Activated naive CD8-positive, alpha-beta T cell (primary cell): ENCODE data around the gene FAM76A.
A peak's percentile ranks its signal among the peaks of the same experiment; 100 is the strongest.
"Not testable (repeated sequence)": the region's sequence is repeated elsewhere in the genome, so short reads cannot be mapped to it uniquely, and the experiment has no call there.

Experiments
- H3K27ac Mint-ChIP-seq: one replicate; pipeline ENCODE4 v1.8.0; 2021; ENCODE audit warnings: mixed read lengths
- H3K27me3 Mint-ChIP-seq: one replicate; pipeline ENCODE4 v1.8.0; 2021; ENCODE audit warnings: mixed read lengths
- H3K36me3 Mint-ChIP-seq: one replicate; pipeline ENCODE4 v1.8.0; 2021; ENCODE audit warnings: mixed read lengths
- H3K4me1 Mint-ChIP-seq: one replicate; pipeline ENCODE4 v1.8.0; 2021; ENCODE audit warnings: low read depth, mixed read lengths
- H3K4me3 Mint-ChIP-seq: one replicate; pipeline ENCODE4 v1.8.0; 2021; ENCODE audit warnings: mild to moderate bottlenecking, mixed read lengths
- H3K9me3 Mint-ChIP-seq: one replicate; pipeline ENCODE4 v1.8.0; 2021; ENCODE audit warnings: low read depth, mixed read lengths

FAM76A gene

DNA sequence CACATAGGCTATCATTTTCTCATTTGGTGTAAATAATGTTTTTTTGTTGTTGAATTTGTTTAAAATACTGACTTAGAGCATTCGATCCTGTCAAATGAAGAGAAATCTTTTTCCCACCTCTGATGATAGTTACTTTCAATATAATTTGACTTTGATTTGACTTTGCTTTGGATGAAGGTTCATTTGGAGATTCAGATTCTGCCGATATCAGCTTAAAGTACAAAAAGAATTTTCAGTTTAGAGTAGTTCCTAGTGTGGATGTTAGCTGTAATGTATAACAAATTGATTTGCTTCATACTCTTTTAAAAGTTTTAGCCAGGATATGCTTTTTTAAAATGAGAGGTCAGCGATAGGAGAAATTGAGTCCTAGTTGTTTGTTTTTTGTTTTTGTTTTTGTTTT lies 57.2 kb downstream of the FAM76A start:
- no peak overlapping the region for H3K27ac Mint-ChIP-seq
- peaks cover 26% of the 10 kb centered on the region for H3K4me1 Mint-ChIP-seq
- H3K9me3 Mint-ChIP-seq, result no peaks in the 10 kb centered on the region
- H3K4me3 Mint-ChIP-seq, result no peak overlapping the region
- no peaks in the 10 kb centered on the region for H3K36me3 Mint-ChIP-seq
- no peaks in the 10 kb centered on the region for H3K27me3 Mint-ChIP-seq

GRCh38 chr1:27784700-27785099 lies 58.9 kb downstream of the FAM76A start:
- Mint-ChIP-seq H3K9me3 (no peaks in the 10 kb centered on the region), H3K27ac (no peak overlapping the region), H3K4me3 (no peak overlapping the region), H3K4me1 (peaks cover 20% of the 10 kb centered on the region), H3K36me3 (peaks cover 3% of the 10 kb centered on the region), H3K27me3 (no peaks in the 10 kb centered on the region)

DNA sequence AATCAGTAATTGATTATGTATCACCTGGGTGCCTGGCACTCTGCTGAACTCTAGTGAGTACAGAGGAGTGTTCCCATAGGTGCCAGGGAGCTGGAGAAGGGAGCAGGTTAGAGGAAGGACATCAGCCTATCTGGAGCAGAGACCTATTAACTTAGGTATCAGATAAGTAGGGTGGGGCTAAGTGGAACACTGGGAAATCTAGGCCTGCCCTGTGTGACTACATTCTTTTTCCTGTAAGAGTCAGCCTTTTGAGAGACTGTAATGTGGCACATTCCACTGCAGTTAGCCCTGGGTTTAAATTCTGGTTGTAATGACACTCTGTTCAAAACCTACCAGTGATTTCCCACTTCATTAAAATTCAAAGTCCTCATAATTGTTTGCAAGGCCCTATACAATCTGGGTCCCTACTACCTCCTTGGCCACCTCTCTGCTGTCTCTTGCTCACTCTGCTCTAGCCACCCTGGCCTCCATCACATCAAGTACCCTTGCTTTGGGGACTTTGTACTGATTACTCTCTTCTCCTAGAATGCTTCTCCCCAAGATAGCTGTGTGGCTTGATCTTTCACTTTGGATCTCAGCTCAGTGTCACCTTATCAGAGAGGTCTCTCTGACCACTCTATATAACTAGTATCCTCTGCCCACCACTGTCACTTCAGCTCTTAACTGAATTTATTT lies 60.2 kb downstream of the FAM76A start:
- no peaks in the 10 kb centered on the region for H3K27me3 Mint-ChIP-seq
- peaks cover 6% of the 10 kb centered on the region for H3K36me3 Mint-ChIP-seq
- peaks cover 20% of the 10 kb centered on the region for H3K4me1 Mint-ChIP-seq
- H3K27ac Mint-ChIP-seq, result peak overlapping the region; percentile 54
- H3K4me3 Mint-ChIP-seq, result no peak overlapping the region
- H3K9me3 Mint-ChIP-seq, result no peaks in the 10 kb centered on the region

- Mint-ChIP-seq H3K9me3 (no peaks in the 10 kb centered on the region), H3K4me1 (peaks cover 17% of the 10 kb centered on the region), H3K36me3 (peaks cover 6% of the 10 kb centered on the region), H3K27me3 (no peaks in the 10 kb centered on the region), H3K4me3 (no peak overlapping the region), H3K27ac (peak overlapping the region; percentile 2)
Measured at GRCh38 chr1:27787895-27788294, 62.1 kb downstream of the FAM76A start.

DNA sequence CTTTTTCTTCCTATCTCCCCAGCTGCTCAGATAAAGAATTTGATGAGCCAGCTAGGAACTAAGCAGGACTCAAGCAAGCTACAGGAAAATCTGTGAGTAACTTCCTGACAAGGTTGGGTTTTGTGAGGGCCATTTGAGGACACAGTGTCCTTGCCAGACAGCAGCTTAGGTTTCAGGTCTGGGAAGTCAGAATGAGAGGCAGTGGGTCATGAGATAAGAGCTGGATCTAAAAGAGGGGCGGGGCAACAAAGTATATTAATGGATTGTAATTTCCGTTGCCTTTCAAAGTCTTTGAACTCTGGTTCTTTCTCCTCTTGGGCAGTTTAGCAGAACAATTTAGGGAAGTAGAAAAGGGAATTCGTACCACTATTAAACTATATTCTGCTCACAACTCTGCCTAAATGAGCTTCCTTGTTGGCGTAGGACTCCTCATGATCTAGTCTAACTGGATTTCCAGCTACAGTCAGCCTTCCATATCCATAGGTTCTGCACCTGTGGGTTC lies 63.8 kb downstream of the FAM76A start:
- Mint-ChIP-seq H3K9me3 (no peaks in the 10 kb centered on the region), H3K4me3 (no peak overlapping the region), H3K27ac (peak overlapping the region; percentile 16), H3K4me1 (peaks cover 15% of the 10 kb centered on the region), H3K27me3 (no peaks in the 10 kb centered on the region), H3K36me3 (peaks cover 6% of the 10 kb centered on the region)

DNA sequence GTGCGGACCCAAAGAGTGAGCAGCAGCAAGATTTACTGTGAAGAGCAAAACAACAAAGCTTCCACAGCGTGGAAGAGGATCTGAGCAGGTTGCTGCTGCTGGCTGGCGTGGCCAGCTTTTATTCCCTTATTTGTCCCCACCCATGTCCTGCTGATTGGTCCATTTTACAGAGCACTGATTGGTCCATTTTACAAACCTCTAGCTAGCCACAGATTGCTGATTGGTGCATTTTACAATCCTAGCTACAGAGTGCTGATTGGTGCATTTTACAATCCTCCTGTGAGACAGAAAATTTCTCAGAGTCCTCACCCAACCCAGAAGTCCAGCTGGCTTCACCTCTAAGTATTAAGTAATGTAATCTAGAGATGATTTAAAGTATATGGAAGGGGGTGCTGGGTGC lies 64.5 kb downstream of the FAM76A start:
- H3K4me3 Mint-ChIP-seq, H3K9me3 Mint-ChIP-seq, H3K36me3 Mint-ChIP-seq, H3K27ac Mint-ChIP-seq, H3K27me3 Mint-ChIP-seq: not testable (repeated sequence)
- H3K4me1 Mint-ChIP-seq, result peaks cover 12% of the 10 kb centered on the region

GRCh38 chr1:27795601-27796000 lies 69.8 kb downstream of the FAM76A start:
- Mint-ChIP-seq H3K4me1 (no peaks in the 10 kb centered on the region), H3K36me3 (peaks cover 6% of the 10 kb centered on the region), H3K27me3 (no peaks in the 10 kb centered on the region), H3K27ac (no peak overlapping the region), H3K4me3 (no peak overlapping the region), H3K9me3 (no peaks in the 10 kb centered on the region)

- H3K9me3 Mint-ChIP-seq, result no peaks in the 10 kb centered on the region
- no peaks in the 10 kb centered on the region for H3K4me1 Mint-ChIP-seq
- H3K4me3 Mint-ChIP-seq, result no peak overlapping the region
- H3K27me3 Mint-ChIP-seq, result no peaks in the 10 kb centered on the region
- no peak overlapping the region for H3K27ac Mint-ChIP-seq
- H3K36me3 Mint-ChIP-seq, result peaks cover 10% of the 10 kb centered on the region
Measured at GRCh38 chr1:27804791-27805190, 79.0 kb downstream of the FAM76A start.

DNA sequence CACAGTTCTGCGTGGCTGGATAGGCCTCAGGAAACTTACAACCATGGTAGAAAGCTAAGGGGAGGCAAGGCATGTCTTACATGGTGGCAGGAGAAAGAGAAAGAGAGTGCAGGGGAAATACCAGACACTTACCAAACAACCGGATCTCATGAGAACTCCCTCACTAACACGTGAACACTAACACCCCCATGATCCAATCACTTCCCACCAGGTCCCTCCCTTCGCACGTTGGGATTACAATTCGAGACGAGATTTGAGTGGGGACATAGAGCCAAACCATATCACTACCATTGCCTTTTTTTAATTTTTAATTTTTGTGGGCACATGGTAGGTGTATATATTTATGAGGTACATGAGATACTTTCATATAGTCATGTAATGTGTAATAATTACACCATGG lies 81.0 kb downstream of the FAM76A start:
- H3K36me3 Mint-ChIP-seq, result peaks cover 8% of the 10 kb centered on the region
- H3K4me1 Mint-ChIP-seq, result no peaks in the 10 kb centered on the region
- no peak overlapping the region for H3K27ac Mint-ChIP-seq
- no peak overlapping the region for H3K4me3 Mint-ChIP-seq
- no peaks in the 10 kb centered on the region for H3K27me3 Mint-ChIP-seq
- H3K9me3 Mint-ChIP-seq, result no peaks in the 10 kb centered on the region

DNA sequence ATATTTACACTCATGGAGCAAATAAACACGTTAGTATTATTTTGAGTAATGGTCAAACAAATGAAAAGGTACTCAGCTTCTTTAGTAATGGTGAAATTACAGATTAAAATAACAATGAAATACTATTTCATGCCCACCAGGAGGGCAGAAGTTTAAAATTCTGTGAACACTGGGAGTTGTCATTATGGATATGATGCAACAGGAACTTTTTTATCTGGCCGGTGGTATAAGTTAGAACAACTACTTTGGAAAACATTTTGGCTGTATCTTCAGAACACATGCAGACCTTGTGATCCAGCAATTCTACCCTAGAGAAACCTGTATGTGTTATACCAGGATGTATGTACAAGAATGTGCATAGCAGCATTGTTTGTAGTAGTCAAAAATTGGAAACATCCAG lies 81.6 kb downstream of the FAM76A start:
- Mint-ChIP-seq H3K4me1 (no peaks in the 10 kb centered on the region), H3K27me3 (no peaks in the 10 kb centered on the region), H3K27ac (no peak overlapping the region), H3K9me3 (no peaks in the 10 kb centered on the region), H3K4me3 (no peak overlapping the region), H3K36me3 (peaks cover 8% of the 10 kb centered on the region)

GRCh38 chr1:27808131-27808530 lies 82.4 kb downstream of the FAM76A start:
- H3K27ac Mint-ChIP-seq, H3K4me1 Mint-ChIP-seq, H3K36me3 Mint-ChIP-seq, H3K27me3 Mint-ChIP-seq, H3K4me3 Mint-ChIP-seq, H3K9me3 Mint-ChIP-seq: not testable (repeated sequence)

DNA sequence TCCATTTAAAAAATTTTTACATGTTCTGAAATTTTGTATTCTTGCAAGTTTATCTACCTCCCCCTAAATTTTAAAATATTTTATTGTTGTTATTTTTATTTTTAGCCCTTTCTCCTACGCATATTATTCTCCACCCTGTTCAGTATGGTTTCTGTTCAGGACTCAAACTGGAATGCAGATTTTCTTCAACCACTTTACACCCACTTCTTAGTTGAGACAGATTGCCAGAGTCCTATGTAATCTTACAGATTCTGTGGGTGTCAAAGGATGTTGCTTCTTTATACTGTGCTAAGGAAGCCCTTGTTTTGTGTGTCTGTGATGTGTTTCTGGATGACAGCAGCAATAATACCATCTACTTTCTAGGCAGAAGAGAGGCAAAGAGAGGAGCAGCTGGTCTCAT lies 84.1 kb downstream of the FAM76A start:
- peaks cover 6% of the 10 kb centered on the region for H3K36me3 Mint-ChIP-seq
- no peaks in the 10 kb centered on the region for H3K9me3 Mint-ChIP-seq
- H3K4me3 Mint-ChIP-seq, result no peak overlapping the region
- no peaks in the 10 kb centered on the region for H3K4me1 Mint-ChIP-seq
- H3K27me3 Mint-ChIP-seq, result no peaks in the 10 kb centered on the region
- H3K27ac Mint-ChIP-seq, result no peak overlapping the region

GRCh38 chr1:27811741-27812500 lies 86.2 kb downstream of the FAM76A start:
- H3K27ac Mint-ChIP-seq, result no peak overlapping the region
- no peak overlapping the region for H3K4me3 Mint-ChIP-seq
- H3K27me3 Mint-ChIP-seq, result no peaks in the 10 kb centered on the region
- no peaks in the 10 kb centered on the region for H3K4me1 Mint-ChIP-seq
- peaks cover 8% of the 10 kb centered on the region for H3K36me3 Mint-ChIP-seq
- no peaks in the 10 kb centered on the region for H3K9me3 Mint-ChIP-seq
